ENCODE results near the gene PIP5K1B.

The PIP5K1B gene

GRCh38 chr9:68794898-68795297, 89.9 kb downstream of the PIP5K1B start:
- TF ChIP-seq CTCF (IDR thresholded peaks at IDR 0.05; ENCODE audit: low read depth, low read length), result no peak
- no peak for DNase-seq (ENCODE audit: low read depth, low spot score)
- in situ Hi-C loops (cut with HindIII; ENCODE audit: low sequenced_read_pairs), result no loop called here
- H3K4me3 ChIP-seq (ENCODE audit: low read depth, low read length), result no peak overlapping the region

- no peak overlapping the region for H3K4me3 ChIP-seq (ENCODE audit: low read depth, low read length)
- in situ Hi-C loops (cut with HindIII; ENCODE audit: low sequenced_read_pairs), result no loop called here
- no peak for DNase-seq (ENCODE audit: low read depth, low spot score)
- TF ChIP-seq CTCF (IDR thresholded peaks at IDR 0.05; ENCODE audit: low read depth, low read length), result no peak
Observed at GRCh38 chr9:68795411-68795810, 90.4 kb downstream of the PIP5K1B start.

- TF ChIP-seq CTCF (IDR thresholded peaks at IDR 0.05; ENCODE audit: low read depth, low read length), result no peak
- in situ Hi-C loops (cut with HindIII; ENCODE audit: low sequenced_read_pairs), result no loop called here
- no peak for DNase-seq (ENCODE audit: low read depth, low spot score)
- no peak overlapping the region for H3K4me3 ChIP-seq (ENCODE audit: low read depth, low read length)
Observed at GRCh38 chr9:68797116-68797515, 92.1 kb downstream of the PIP5K1B start.

- no peak for DNase-seq (ENCODE audit: low read depth, low spot score)
- in situ Hi-C loops (cut with HindIII; ENCODE audit: low sequenced_read_pairs), result no loop called here
- H3K4me3 ChIP-seq (ENCODE audit: low read depth, low read length), result no peak overlapping the region
- no peak for TF ChIP-seq CTCF (IDR thresholded peaks at IDR 0.05; ENCODE audit: low read depth, low read length)
Observed at GRCh38 chr9:68798423-68798822, 93.4 kb downstream of the PIP5K1B start.

GRCh38 chr9:68800836-68801235, 95.8 kb downstream of the PIP5K1B start:
- TF ChIP-seq CTCF (IDR thresholded peaks at IDR 0.05; ENCODE audit: low read depth, low read length), result no peak
- in situ Hi-C loops (cut with HindIII; ENCODE audit: low sequenced_read_pairs), result no loop called here
- no peak for DNase-seq (ENCODE audit: low read depth, low spot score)
- no peak overlapping the region for H3K4me3 ChIP-seq (ENCODE audit: low read depth, low read length)

GRCh38 chr9:68802525-68803015, 97.5 kb downstream of the PIP5K1B start:
- in situ Hi-C loops (cut with HindIII; ENCODE audit: low sequenced_read_pairs), result no loop called here
- DNase-seq (ENCODE audit: low read depth, low spot score), result no peak
- no peak overlapping the region for H3K4me3 ChIP-seq (ENCODE audit: low read depth, low read length)
- no peak for TF ChIP-seq CTCF (IDR thresholded peaks at IDR 0.05; ENCODE audit: low read depth, low read length)

Measured in astrocyte of the spinal cord (primary cell).